Measurements from ENCODE around the gene RNU7-1. TPM values are rescaled to one million over a fixed set of nuclear protein-coding genes. Genes with fewer than 3 reads are reported as not detected.

Gene RNU7-1
- total RNA-seq, 2 donors from 2014 or later, result not detected

GRCh38 chr12:6939191-6939540 lies 4.5 kb upstream of the RNU7-1 start:
- Histone ChIP-seq H3K9me3 (no peaks in the 10 kb centered on the region), H3K4me1 (ENCODE audit: control insufficient read depth in 1 of 2, low read depth in 2 of 2) (peaks cover 15 to 35% of the 10 kb centered on the region in 2 donors), H3K4me3 (no peak overlapping the region), H3K27me3 (replicated peaks; ENCODE audit: insufficient read depth) (no peaks in the 10 kb centered on the region), H3K27ac (no peak overlapping the region), H3K36me3 (peaks cover 18% of the 10 kb centered on the region)
- no peak for TF ChIP-seq CTCF (IDR thresholded peaks at IDR 0.05)
- DNase-seq (ENCODE audit: low spot score) (no peak), ATAC-seq (ENCODE audit: insufficient number of reproducible peaks, low FRiP score, low read depth) (no peak)

GRCh38 chr12:6941267-6941666 lies 2.3 kb upstream of the RNU7-1 start:
- Histone ChIP-seq H3K36me3 (peaks cover 4% of the 10 kb centered on the region), H3K9me3 (no peaks in the 10 kb centered on the region), H3K4me3 (no peak overlapping the region), H3K27me3 (replicated peaks; ENCODE audit: insufficient read depth) (no peaks in the 10 kb centered on the region), H3K4me1 (ENCODE audit: control insufficient read depth in 1 of 2, low read depth in 2 of 2) (peaks cover 29 to 47% of the 10 kb centered on the region in 2 donors), H3K27ac (no peak overlapping the region)
- no peak for TF ChIP-seq CTCF (IDR thresholded peaks at IDR 0.05)
- ATAC-seq (ENCODE audit: insufficient number of reproducible peaks, low FRiP score, low read depth) (no peak), DNase-seq (ENCODE audit: low spot score) (no peak)

GRCh38 chr12:6941782-6942181 lies 1.8 kb upstream of the RNU7-1 start:
- DNase-seq (ENCODE audit: low spot score), result no peak
- H3K4me1 ChIP-seq (ENCODE audit: control insufficient read depth in 1 of 2, low read depth in 2 of 2), result peaks cover 31 to 49% of the 10 kb centered on the region in 2 donors
- no peaks in the 10 kb centered on the region for H3K27me3 ChIP-seq (replicated peaks; ENCODE audit: insufficient read depth)
- H3K4me3 ChIP-seq, result no peak overlapping the region
- no peak for ATAC-seq (ENCODE audit: insufficient number of reproducible peaks, low FRiP score, low read depth)
- peak overlapping the region in 1 of 2 donors; percentile 99 for H3K27ac ChIP-seq
- no peak for TF ChIP-seq CTCF (IDR thresholded peaks at IDR 0.05)
- H3K9me3 ChIP-seq, result no peaks in the 10 kb centered on the region
- peaks cover 4% of the 10 kb centered on the region for H3K36me3 ChIP-seq

- Histone ChIP-seq H3K27ac (peak overlapping the region; percentile 95 to 99), H3K36me3 (peaks cover 4% of the 10 kb centered on the region), H3K9me3 (no peaks in the 10 kb centered on the region), H3K4me1 (ENCODE audit: control insufficient read depth in 1 of 2, low read depth in 2 of 2) (peaks cover 28 to 44% of the 10 kb centered on the region in 2 donors), H3K27me3 (replicated peaks; ENCODE audit: insufficient read depth) (no peaks in the 10 kb centered on the region), H3K4me3 (no peak overlapping the region)
- DNase-seq (ENCODE audit: low spot score) (no peak), ATAC-seq (ENCODE audit: insufficient number of reproducible peaks, low FRiP score, low read depth) (no peak)
- no peak for TF ChIP-seq CTCF (IDR thresholded peaks at IDR 0.05)
Observed at GRCh38 chr12:6942331-6942665, 1.3 kb upstream of the RNU7-1 start.

- no peaks in the 10 kb centered on the region for H3K9me3 ChIP-seq
- DNase-seq (ENCODE audit: low spot score) (peak; percentile 76), ATAC-seq (ENCODE audit: insufficient number of reproducible peaks, low FRiP score, low read depth) (peak; percentile 56)
- peaks cover 25 to 39% of the 10 kb centered on the region in 2 donors for H3K4me1 ChIP-seq (ENCODE audit: control insufficient read depth in 1 of 2, low read depth in 2 of 2)
- peak overlapping the region; percentile 77 for H3K4me3 ChIP-seq
- peak overlapping the region; percentile 95 to 99 for H3K27ac ChIP-seq
- peaks cover 4% of the 10 kb centered on the region for H3K36me3 ChIP-seq
- TF ChIP-seq CTCF (IDR thresholded peaks at IDR 0.05), result no peak
- H3K27me3 ChIP-seq (replicated peaks; ENCODE audit: insufficient read depth), result no peaks in the 10 kb centered on the region
Observed at GRCh38 chr12:6943389-6943721, 261 bp upstream of the RNU7-1 start.
